Ramos (cell line): Measurements from ENCODE around the gene PLXNA3.

ENCODE experiments used
- in situ Hi-C: fragments of 300-500 bp; cut with MboI; formaldehyde crosslinking; loops from one replicate; pipeline ENCODE4 v1.14.3; 2022; ENCODE audit warnings: low sequenced_read_pairs; ENCODE audit not compliant: unreplicated experiment

Gene PLXNA3

GRCh38 chrX:154452823-154453222 lies 5.3 kb upstream of the PLXNA3 start:
- in situ Hi-C loops: no loop called here

DNA sequence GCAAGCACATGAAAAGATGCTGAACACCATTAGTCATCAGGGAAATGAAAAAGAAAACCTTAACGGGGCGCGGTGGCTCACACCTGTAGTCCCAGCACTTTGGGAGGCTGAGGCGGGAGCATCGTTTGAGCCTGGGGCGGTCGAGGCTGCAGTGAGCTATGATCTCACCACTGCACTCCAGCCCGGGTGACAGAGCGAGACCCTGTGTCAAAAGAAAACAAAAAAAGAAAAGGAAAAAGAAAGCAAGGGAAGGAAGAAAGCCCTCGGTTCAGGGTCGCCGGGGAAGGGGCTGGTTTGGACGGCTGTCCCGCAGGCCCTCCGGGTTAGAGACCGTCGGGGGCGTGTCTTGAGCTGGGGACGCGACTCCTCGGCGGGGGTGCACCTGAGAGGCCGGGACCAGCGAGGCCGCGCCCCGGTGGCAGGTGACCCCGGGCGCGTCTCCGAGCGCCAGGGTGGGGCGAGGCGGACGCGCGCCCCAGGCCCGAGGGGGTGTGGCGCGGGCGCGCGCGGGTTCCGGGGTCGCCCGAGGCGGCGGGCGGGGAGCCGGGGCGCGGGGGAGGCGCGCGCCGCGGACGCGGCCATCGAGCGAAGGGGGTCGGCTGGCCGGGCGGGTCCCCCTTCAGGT lies 478 bp upstream of the PLXNA3 start:
- in situ Hi-C loops: no loop called here

GRCh38 chrX:154458954-154459778 lies 1.1 kb downstream of the PLXNA3 start:
- in situ Hi-C loops: no loop called here

- in situ Hi-C loops: no loop called here
Observed at GRCh38 chrX:154459832-154460231, 1.8 kb downstream of the PLXNA3 start.

DNA sequence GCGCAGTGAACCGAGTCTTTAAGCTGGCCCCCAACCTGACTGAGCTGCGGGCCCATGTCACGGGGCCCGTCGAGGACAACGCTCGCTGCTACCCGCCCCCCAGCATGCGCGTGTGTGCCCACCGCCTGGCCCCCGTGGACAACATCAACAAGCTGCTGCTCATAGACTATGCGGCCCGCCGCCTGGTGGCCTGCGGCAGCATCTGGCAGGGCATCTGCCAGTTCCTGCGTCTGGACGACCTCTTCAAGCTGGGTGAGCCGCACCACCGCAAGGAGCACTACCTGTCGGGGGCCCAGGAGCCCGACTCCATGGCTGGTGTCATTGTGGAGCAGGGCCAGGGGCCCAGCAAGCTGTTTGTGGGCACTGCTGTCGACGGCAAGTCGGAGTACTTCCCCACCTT lies 2.2 kb downstream of the PLXNA3 start:
- in situ Hi-C loops: no loop called here

DNA sequence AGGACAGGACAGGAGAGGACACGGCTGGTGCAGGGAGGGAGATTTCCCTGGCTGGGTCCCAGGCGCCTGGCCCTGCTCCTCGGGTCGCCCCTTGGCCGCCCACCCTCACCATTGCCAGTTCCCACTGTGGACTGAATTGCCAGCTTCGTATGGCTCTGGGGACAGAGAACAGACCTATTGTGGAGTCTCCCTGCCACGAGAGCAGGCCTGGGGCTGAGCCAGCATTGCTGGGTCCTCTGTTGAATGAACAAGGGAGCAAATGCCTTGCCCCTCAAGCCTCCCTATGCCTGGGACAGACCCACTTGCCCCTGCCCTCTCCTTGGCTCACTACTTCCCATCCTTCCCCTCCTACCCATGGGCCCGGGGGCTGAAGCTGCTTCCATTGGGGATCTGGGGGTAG lies 4.3 kb downstream of the PLXNA3 start:
- in situ Hi-C loops: no loop called here

GRCh38 chrX:154463611-154464220 lies 5.6 kb downstream of the PLXNA3 start:
- in situ Hi-C loops: no loop called here

DNA sequence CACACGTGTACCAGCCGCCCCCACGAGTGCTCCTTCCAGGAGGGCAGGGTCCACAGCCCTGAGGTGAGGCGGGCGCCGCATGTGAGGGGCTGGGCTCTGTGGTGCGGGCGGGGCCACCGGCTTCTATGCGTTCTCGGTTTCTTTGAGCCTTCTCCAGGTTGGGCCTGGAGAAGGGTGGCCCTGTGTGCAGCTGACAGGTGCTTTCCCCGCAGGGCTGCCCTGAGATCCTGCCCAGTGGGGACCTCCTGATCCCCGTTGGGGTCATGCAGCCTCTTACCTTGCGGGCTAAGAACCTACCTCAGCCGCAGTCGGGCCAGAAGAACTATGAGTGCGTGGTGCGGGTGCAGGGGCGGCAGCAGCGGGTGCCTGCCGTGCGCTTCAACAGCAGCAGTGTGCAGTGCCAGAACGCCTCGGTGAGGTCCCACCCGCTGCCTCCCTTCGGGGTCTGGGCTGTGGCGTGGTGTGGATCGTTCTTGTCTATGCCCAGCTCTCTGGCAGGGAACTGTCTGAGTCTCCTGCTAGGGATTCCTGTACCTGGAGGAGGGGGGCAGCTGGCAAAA lies 6.8 kb downstream of the PLXNA3 start:
- in situ Hi-C loops: no loop called here

DNA sequence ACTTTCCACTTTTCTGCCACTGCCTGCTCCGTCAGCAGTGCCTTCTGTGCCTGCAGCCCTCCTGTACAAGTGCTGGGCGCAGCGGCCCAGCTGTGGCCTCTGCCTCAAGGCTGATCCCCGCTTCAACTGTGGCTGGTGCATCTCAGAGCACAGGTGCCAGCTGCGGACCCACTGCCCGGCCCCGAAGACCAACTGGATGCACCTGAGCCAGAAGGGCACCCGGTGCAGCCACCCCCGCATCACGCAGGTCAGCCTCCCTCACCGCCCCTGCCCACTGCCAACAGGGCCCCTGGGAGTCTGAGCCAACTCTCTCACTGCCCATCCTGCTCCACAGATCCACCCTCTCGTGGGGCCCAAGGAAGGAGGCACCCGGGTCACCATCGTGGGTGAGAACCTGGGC lies 7.5 kb downstream of the PLXNA3 start:
- in situ Hi-C loops: no loop called here

DNA sequence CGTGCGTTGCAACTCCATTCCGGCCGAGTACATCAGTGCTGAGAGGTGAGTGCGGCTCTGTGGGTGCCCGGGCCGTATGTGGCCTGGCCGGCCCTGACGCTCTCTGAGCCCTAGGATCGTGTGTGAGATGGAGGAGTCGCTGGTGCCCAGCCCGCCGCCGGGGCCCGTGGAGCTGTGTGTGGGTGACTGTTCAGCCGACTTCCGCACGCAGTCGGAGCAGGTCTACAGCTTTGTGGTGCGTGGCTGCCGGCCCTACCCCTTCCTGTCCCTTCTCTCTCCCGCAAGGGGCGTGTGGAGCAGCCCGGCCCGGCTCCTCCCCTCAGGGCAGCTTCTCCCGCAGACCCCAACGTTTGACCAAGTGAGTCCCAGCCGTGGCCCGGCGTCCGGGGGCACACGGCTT lies 8.0 kb downstream of the PLXNA3 start:
- in situ Hi-C loops: no loop called here

DNA sequence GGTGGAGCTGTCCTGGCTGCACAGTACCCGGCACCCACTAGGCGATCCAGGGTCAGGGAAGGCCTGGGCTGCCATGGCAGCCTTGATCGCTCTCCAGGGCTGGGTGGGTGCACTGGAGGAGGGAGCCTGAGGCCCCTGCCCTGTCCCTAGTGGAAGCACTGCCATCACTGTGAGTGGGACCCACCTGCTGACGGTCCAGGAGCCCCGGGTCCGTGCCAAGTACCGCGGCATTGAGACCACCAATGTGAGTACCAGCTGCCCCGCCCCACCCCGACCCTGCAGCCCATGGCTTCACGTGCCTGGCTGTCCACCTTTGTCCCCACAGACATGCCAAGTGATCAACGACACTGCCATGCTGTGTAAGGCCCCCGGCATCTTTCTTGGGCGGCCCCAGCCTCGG lies 8.8 kb downstream of the PLXNA3 start:
- in situ Hi-C loops: no loop called here

GRCh38 chrX:154467556-154467955 lies 9.5 kb downstream of the PLXNA3 start:
- in situ Hi-C loops: no loop called here

- in situ Hi-C loops: no loop called here
Observed at GRCh38 chrX:154468217-154468616, 10.1 kb downstream of the PLXNA3 start.

- in situ Hi-C loops: no loop called here
Observed at GRCh38 chrX:154469114-154469513, 11.0 kb downstream of the PLXNA3 start.

GRCh38 chrX:154469880-154470279 lies 11.8 kb downstream of the PLXNA3 start:
- in situ Hi-C loops: no loop called here

- in situ Hi-C loops: no loop called here
Observed at GRCh38 chrX:154470434-154470833, 12.4 kb downstream of the PLXNA3 start.

DNA sequence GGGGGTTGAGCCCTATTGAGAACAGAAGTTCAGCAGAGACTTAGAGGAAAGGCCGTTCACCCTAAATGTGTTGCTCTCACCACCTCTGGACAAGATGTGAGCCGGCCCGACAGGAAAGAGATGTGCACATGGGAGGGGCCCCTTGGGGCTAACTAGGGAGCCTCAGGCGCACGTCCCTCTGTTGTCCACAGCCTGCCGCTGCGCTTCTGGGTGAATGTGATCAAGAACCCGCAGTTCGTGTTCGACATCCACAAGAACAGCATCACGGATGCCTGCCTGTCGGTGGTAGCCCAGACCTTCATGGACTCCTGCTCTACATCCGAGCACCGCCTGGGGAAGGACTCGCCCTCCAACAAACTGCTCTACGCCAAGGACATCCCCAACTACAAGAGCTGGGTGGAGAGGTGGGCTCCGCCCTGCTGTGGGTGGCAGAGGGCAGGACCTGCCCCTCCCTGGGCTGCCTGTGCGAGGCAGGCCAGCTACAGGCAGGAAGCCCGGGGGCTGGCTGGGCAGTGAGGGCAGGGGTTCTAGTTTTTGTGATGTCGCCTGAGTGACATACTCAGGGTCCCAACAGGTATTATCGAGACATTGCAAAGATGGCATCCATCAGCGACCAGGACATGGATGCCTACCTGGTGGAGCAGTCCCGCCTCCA lies 13.0 kb downstream of the PLXNA3 start:
- in situ Hi-C loops: no loop called here

DNA sequence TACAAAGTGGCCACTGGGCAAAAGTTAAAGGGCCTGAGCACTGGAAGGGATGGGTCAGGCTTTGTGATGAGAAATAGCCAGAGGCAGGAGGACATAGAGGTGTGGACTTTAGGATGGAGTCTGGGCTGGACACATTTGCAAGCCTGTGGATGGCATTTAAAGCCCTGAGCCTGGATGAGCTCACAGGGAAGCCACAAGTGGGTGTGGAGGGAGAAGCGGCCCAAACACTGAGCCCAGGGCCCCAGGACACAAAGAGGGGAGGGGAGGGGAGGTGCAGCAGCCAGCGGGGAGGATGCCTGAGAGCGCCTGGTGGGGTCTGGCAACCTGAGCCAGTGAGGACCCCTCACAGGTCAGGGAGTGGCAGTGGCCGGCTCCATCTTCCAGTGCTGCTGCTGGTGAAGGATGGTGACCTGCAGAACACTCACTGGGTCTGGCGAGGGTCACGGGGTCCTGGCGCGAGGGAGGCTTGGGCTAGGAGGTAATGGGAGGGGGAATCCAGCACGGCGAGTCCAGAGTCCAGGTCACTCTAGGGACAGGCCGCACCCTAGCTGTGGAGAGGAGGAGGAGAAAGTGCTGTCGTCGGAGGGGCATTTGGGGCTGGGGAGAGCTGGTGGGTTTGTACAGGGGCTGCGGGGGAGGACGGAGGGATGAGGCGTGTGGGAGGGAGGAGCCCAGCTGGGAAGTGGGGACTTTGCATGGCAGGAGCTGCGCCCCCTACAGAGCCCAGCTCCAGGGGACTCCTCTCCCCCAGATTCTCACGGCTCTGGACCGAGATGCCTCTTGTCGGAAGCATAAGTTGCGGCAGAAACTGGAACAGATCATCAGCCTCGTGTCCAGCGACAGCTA lies 14.0 kb downstream of the PLXNA3 start:
- in situ Hi-C loops: no loop called here

DNA sequence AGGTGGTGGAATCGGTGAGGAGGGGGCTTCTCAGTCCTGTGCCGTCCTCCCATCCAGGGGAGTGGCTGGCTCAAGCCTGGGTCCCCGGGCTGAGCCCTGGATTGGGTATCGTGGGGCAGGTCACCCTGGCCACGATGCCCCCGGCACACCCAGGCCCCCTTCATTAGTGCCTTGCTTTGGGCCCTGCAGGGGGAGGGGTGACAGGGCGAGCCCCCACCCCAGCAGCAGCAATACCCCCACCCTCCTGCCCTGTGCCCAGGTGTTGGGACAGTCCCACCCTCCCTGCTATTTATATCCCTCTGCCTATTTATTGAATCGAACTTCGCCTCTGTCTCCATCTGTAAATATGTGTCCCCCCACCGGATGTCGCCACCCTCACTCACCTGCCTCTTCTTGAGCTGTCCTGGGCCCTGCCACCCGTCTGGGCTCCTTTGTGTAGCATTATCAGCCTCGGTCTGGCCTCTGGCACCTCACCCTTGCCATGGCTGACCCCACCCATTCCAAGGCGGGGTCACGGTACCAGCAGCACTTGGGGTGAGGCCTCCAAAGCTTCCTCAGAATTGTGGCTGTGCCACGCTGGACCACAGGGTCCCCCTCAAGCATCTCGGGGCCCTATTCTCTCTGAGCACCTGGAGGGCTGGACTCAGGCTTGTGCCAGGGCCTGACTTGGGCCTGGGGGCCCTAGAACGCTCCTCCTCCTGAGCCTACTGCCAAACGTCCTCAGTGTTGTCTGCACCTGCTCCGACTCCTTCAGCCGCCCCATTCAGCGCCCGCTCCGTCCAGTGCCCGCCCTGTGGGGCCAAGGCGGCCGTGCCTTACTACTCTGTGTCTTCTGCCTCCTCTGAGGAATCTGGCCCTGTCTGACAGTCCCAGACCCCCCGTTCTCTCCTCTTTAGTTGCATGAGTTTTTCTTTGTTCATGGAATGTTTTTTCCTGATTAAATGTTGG lies 14.9 kb downstream of the PLXNA3 start:
- in situ Hi-C loops: no loop called here
